ENCODE data around the gene SRPRA. TPM values are rescaled to one million over a fixed set of nuclear protein-coding genes. Genes with fewer than 3 reads are reported as not detected.
A peak's percentile ranks its signal among the peaks of the same experiment; 100 is the strongest.

The SRPRA gene
- total and polyA plus RNA-seq, 10 of the 15 experiments (the other 5 are each of a cell fraction or from before 2014, with no cell fraction given): 29.6 to 131 (median 92.8) TPM

GRCh38 chr11:126317756-126318573 lies 49.3 kb upstream of the SRPRA start:
- intact Hi-C loops (cut with micrococcal nuclease; ENCODE audit: unreplicated experiment) (loop anchor here (10.0 kb wide), 3 partner anchors 387 to 667 kb away; no protein-coding TSS in a partner anchor), in situ Hi-C loops (cut with MboI) (no loop called here)
- no TSS peak for BruUV-seq (replicated peaks)
- ChIA-PET SMC1A (ENCODE audit: uncharacterized antibody, unreplicated experiment) (interaction anchor here (0.6 to 2.6 kb wide), 7 partner anchors 8 to 423 kb away, joined by 3 to 13 read pairs (median 8); no protein-coding TSS in a partner anchor), RAD21 (ENCODE audit: unreplicated experiment) (interaction anchor here (1.2 to 2.5 kb wide), 4 partner anchors 8 to 166 kb away, joined by 3 to 11 read pairs (median 8); partner anchors contain the start of gene DCPS), CTCF (interaction anchor here (0.8 to 5.3 kb wide), 5 partner anchors 8 to 167 kb away, joined by 3 to 31 read pairs (median 3); no protein-coding TSS in a partner anchor), POLR2A (no interaction called here)
- Histone ChIP-seq H3K27ac (ENCODE audit: control insufficient read depth, insufficient read depth) (peak overlapping the region; percentile 71), H2AFZ (ENCODE audit: control insufficient read depth, low read depth, low read length) (no peak overlapping the region), H3K4me3 (0 out of 2 replicates have a peak overlapping the region, but pooled peaks have one; percentile 6), H3K4me2 (ENCODE audit: control insufficient read depth, insufficient read depth) (peak overlapping the region; percentile 71), H3K79me2 (ENCODE audit: control insufficient read depth, insufficient read depth, low read length) (peaks cover 7% of the 10 kb centered on the region), H3K9ac (ENCODE audit: control insufficient read depth, insufficient read depth, low read length) (peak overlapping the region; percentile 48), H3K27me3 (replicated peaks in 1 of 2; ENCODE audit: control insufficient read depth in 2 of 2, insufficient read depth in 2 of 2, low read length in 1 of 2) (no peaks in the 10 kb centered on the region), H3K9me3 (replicated peaks; ENCODE audit: control insufficient read depth, insufficient read depth, low read length) (no peaks in the 10 kb centered on the region; the same call in none of the 3 replicates), H3K4me1 (ENCODE audit: control insufficient read depth, insufficient read depth, low read length) (peaks cover 34% of the 10 kb centered on the region), H4K20me1 (ENCODE audit: control insufficient read depth, insufficient read depth) (peaks cover 3% of the 10 kb centered on the region; the same call in 1 of the 2 replicates), H3K36me3 (ENCODE audit: control insufficient read depth in 2 of 2, insufficient read depth in 2 of 2, low read length in 1 of 2) (peaks cover 0 to 7% of the 10 kb centered on the region in 2 experiments)
- FAIRE-seq (no peak), DNase-seq (ENCODE audit: low read depth, low spot score) (no peak), ATAC-seq (peak; percentile 62)
- TF ChIP-seq EP300 (IDR thresholded peaks at IDR 0.05; ENCODE audit: borderline replicate concordance in 1 of 2, control insufficient read depth in 1 of 2, low read depth in 2 of 2, low read length in 2 of 2): no peak
- no peak for TF ChIP-seq ESRRA (IDR thresholded peaks at IDR 0.05; ENCODE audit: low read length)
- TF ChIP-seq RELA (IDR thresholded peaks at IDR 0.05; ENCODE audit: borderline replicate concordance, partially characterized antibody): no peak
- TF ChIP-seq NFXL1 (IDR thresholded peaks at IDR 0.05; ENCODE audit: borderline replicate concordance): no peak
- no peak for TF ChIP-seq RB1 (IDR thresholded peaks at IDR 0.05; ENCODE audit: borderline replicate concordance)
- TF ChIP-seq KDM1A (IDR thresholded peaks at IDR 0.05; ENCODE audit: borderline replicate concordance): no peak
- TF ChIP-seq POLR2A (IDR thresholded peaks at IDR 0.05; ENCODE audit: low read depth, low read length): no peak
- no peak for TF ChIP-seq ZBTB33 (IDR thresholded peaks at IDR 0.05)
- TF ChIP-seq HDAC2 (IDR thresholded peaks at IDR 0.05): no peak
- 92% methylated on average over 14 of the region's 14 CpGs for WGBS (ENCODE audit: insufficient coverage, insufficient replicate concordance, low lambda C conversion rate, missing lambda C conversion rate)

All from GM12878 (cell line).